HG03460 (cell line): ENCODE measurements around the gene EBF4.
"Not testable (repeated sequence)": the region's sequence is repeated elsewhere in the genome, so short reads cannot be mapped to it uniquely, and the experiment has no call there.

Source experiments
- ATAC-seq: cut with Tn5 transposase; IDR thresholded peaks from one replicate; pipeline ENCODE4 v1.9.1; 2021; ENCODE audit not compliant: unreplicated experiment

The EBF4 gene

GRCh38 chr20:2755451-2756055, 63.0 kb downstream of the EBF4 start:
- ATAC-seq, result no peak

GRCh38 chr20:2756056-2756611, 63.6 kb downstream of the EBF4 start:
- ATAC-seq, result no peak

GRCh38 chr20:2757001-2757400, 64.4 kb downstream of the EBF4 start:
- ATAC-seq, result no peak

- ATAC-seq, result no peak
These were observed 65.4 kb downstream of the EBF4 start for GRCh38 chr20:2757969-2758368.

- no peak for ATAC-seq
These were observed 66.6 kb downstream of the EBF4 start for GRCh38 chr20:2759143-2759542.

GRCh38 chr20:2759603-2760296, 67.2 kb downstream of the EBF4 start:
- ATAC-seq, result no peak

GRCh38 chr20:2760297-2760951, 67.8 kb downstream of the EBF4 start:
- no peak for ATAC-seq

- ATAC-seq, result no peak
These were observed 68.3 kb downstream of the EBF4 start for GRCh38 chr20:2760952-2761305.

- ATAC-seq, result no peak
These were observed 69.3 kb downstream of the EBF4 start for GRCh38 chr20:2761885-2762284.

- no peak for ATAC-seq
These were observed 70.1 kb downstream of the EBF4 start for GRCh38 chr20:2762578-2763131.

GRCh38 chr20:2763186-2763585, 70.6 kb downstream of the EBF4 start:
- ATAC-seq, result no peak

GRCh38 chr20:2767768-2768631, 75.4 kb downstream of the EBF4 start:
- ATAC-seq, result no peak

GRCh38 chr20:2768632-2769015, 76.0 kb downstream of the EBF4 start:
- no peak for ATAC-seq

- not testable (repeated sequence) for ATAC-seq
These were observed 77.5 kb downstream of the EBF4 start for GRCh38 chr20:2770091-2770490.

GRCh38 chr20:2771631-2772080, 79.1 kb downstream of the EBF4 start:
- no peak for ATAC-seq

- ATAC-seq, result no peak
These were observed 81.2 kb downstream of the EBF4 start for GRCh38 chr20:2773812-2774211.

- ATAC-seq, result no peak
These were observed 82.6 kb downstream of the EBF4 start for GRCh38 chr20:2775139-2775538.

- ATAC-seq, result no peak
These were observed 86.2 kb downstream of the EBF4 start for GRCh38 chr20:2778602-2779321.

GRCh38 chr20:2780948-2781347, 88.4 kb downstream of the EBF4 start:
- no peak for ATAC-seq

GRCh38 chr20:2783908-2784566, 91.5 kb downstream of the EBF4 start:
- no peak for ATAC-seq
